Adrenal gland (tissue), 12 donors: ENCODE results near the gene ADAMTS7. TPM values are rescaled to one million over a fixed set of nuclear protein-coding genes. Genes with fewer than 3 reads are reported as not detected.
"Not testable (repeated sequence)": the region's sequence is repeated elsewhere in the genome, so short reads cannot be mapped to it uniquely, and the experiment has no call there.

Source experiments
- DNase-seq, 7 donors: peaks; one replicate each; pipeline ENCODE4 v3.0.0-alpha.2; 2019 to 2020
- H3K27ac ChIP-seq, 5 donors: fragments of 200-600 bp; sonication (generic) in 4 of 5; 1 replicate in 3 of 5; 2 replicates in 2 of 5; pipeline versions ENCODE4 v1.5.1 to v1.8.0; 2016 to 2020; ENCODE audit warnings: mild to moderate bottlenecking in 1 of 5
- H3K27me3 ChIP-seq: fragments of 200-600 bp; 2 replicates; pipeline ENCODE4 v1.8.0; 2021
- H3K36me3 ChIP-seq, 2 donors: fragments of 200-600 bp; replicated peaks in 1 of 2; 1 replicate in 1 of 2; 2 replicates in 1 of 2; pipeline versions ENCODE4 v1.5.1 to v1.8.0; 2018 to 2022
- H3K4me1 ChIP-seq, 2 donors: fragments of 200-600 bp; replicated peaks in 1 of 2; 1 replicate in 1 of 2; 2 replicates in 1 of 2; pipeline versions ENCODE4 v1.5.1 to v1.8.0; 2018 to 2021
- H3K4me3 ChIP-seq, 4 donors: fragments of 200-600 bp; sonication (generic) in 3 of 4; one replicate each; pipeline ENCODE4 v1.5.1; 2016 to 2018
- H3K9me3 ChIP-seq, 3 donors: fragments of 200-600 bp; sonication (generic) in 1 of 3; replicated peaks in 1 of 3; 1 replicate in 2 of 3; 2 replicates in 1 of 3; pipeline versions ENCODE4 v1.5.1 to v1.8.0; 2016 to 2021
- POLR2A ChIP-seq, 2 donors: fragments of 450-650 bp; IDR thresholded peaks; one replicate each; pipeline ENCODE4 v1.6.1; 2017; ENCODE audit warnings: antibody characterized with exemption in 2 of 2, mild to moderate bottlenecking in 2 of 2, moderate library complexity in 1 of 2
- WGBS, 4 donors: extraction: QIAGEN DNeasy Blood & Tissue Kit in 2 of 4; methylation state at CpG; one replicate each; pipeline versions ENCODE4 v1.1.5 to v1.1.7; 2013 to 2017; 5-methylcytosine and 5-hydroxymethylcytosine counted together
- intact Hi-C, 2 donors: fragments of 100-400 bp; cut with DNase I; formaldehyde crosslinking; loops; one replicate each; pipeline versions ENCODE4 v1.14.1 to v1.15.0; 2022 to 2023
- polyA plus RNA-seq, 3 donors: library from polyadenylated mRNA; stranded (reverse); fragments of 200-250 nt in 2 of 3; fragments of 350-450 nt in 1 of 3; fragmentation: Illumina TruSeq in 1 of 3; extraction: RNeasy Lipid Tissue Mini Kit (QIAGEN cat#74804) in 1 of 3; gene quantifications; one replicate each; pipeline ENCODE4 v1.2.3, GENCODE V29; 2013 to 2014
- total RNA-seq, 9 donors: library from RNA; depleted of rRNA in 4 of 9; stranded (reverse); fragments of >200 nt in 4 of 9; fragments of 120-200 nt in 1 of 9; fragmentation: NEBNext Ultra II Directional in 1 of 9; extraction: Animal tissue kit (Norgen Biotek cat#: 25700) in 1 of 9; gene quantifications; one replicate each; pipeline versions ENCODE4 v1.1.0 to v1.2.4, GENCODE V29; 2013 to 2023
- TF ChIP-seq, protein P1 (sequence below), 6 experiments: fragments of 450-650 bp in 4 of 6; fragments of 200-600 bp in 2 of 6; sonication (generic) in 1 of 6; IDR thresholded peaks; 1 replicate in 5 of 6; 2 replicates in 1 of 6; pipeline versions ENCODE4 v1.5.1 to v1.8.0; 2016 to 2021; ENCODE audit warnings: antibody characterized with exemption in 6 of 6, mild to moderate bottlenecking in 2 of 6, moderate library complexity in 1 of 6
- donor health status: healthy with polysubstance abuse.
- donor health status: Bipolar disorder and iron deficiency.
- donor health status: DM: yes; HTN: yes; CAD: no.
- donor health status: DM: no; HTN: no; CAD: no.
- donor health status: DM: no; HTN: no; CAD: no.
- donor health status: DM: yes; HTN: yes; CAD: no.

Gene ADAMTS7
- total and polyA plus RNA-seq, 12 donors, result 0.70 to 27.7 (median 10.0) TPM

DNA sequence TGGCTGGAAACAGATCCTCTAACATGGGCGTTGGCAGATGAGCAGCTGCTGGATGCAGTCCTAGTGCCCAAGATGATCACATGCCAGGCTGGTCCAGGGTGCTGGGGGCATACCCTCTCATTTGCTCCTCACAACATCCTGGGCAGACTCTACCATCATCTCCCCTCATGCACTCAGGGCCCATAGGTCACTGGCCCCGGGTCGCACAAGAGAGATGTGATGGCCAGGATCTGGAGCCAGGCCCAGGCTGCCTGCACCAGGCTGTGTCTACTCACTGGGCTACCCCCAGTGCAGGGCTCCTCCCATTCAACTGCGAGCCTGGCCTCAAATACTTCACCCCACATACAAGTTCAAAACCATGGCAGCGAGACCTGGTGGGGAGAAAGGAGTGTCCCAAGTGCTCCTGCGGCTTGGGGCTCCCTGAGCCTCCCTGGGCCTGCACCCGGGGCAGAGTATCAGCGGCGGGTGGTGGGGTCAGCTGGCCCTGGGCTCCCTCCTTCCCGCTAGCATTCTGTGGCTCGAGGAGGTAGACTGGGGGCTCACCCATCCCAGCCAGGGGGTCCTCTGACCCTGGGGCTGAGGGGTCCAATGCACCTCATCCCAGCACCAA, 32.0 kb downstream of the ADAMTS7 start:
- H3K27me3 ChIP-seq, H3K9me3 ChIP-seq, DNase-seq, H3K4me3 ChIP-seq, H3K4me1 ChIP-seq, H3K27ac ChIP-seq, H3K36me3 ChIP-seq, intact Hi-C loops: not testable (repeated sequence)
- WGBS, 4 donors, result 76 to 94% (median 86%) methylated on average over 3 to 11 of the region's 11 CpGs

DNA sequence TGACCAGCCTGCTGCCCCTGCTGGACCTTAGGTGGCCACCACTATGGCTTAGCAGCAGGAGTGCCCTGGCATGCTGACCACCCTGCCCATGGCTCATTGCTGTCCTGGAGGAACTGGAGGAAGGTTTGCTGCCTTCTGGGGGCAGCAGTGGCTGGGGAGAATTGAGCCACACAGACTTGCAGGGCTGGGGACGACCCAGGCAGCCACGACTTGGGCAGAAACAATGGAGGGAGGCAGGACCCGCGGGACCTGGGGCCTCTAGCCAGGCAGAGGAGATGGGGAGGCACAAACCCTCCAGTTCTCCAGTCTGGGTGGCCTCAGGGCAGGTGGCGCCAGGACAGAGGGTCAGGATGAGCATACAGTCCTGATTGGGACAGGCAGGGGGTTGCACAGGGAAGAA, 32.8 kb downstream of the ADAMTS7 start:
- no peaks in the 10 kb centered on the region for H3K27me3 ChIP-seq
- intact Hi-C loops, result no loop called here
- no peak overlapping the region for H3K4me3 ChIP-seq
- 56 to 95% (median 88%) methylated on average over 1 to 5 of the region's 5 CpGs for WGBS, 4 donors
- H3K27ac ChIP-seq, result no peak overlapping the region
- H3K4me1 ChIP-seq, result no peaks in the 10 kb centered on the region
- no peaks in the 10 kb centered on the region for H3K36me3 ChIP-seq
- H3K9me3 ChIP-seq, result no peaks in the 10 kb centered on the region
- TF ChIP-seq, protein P1, sequence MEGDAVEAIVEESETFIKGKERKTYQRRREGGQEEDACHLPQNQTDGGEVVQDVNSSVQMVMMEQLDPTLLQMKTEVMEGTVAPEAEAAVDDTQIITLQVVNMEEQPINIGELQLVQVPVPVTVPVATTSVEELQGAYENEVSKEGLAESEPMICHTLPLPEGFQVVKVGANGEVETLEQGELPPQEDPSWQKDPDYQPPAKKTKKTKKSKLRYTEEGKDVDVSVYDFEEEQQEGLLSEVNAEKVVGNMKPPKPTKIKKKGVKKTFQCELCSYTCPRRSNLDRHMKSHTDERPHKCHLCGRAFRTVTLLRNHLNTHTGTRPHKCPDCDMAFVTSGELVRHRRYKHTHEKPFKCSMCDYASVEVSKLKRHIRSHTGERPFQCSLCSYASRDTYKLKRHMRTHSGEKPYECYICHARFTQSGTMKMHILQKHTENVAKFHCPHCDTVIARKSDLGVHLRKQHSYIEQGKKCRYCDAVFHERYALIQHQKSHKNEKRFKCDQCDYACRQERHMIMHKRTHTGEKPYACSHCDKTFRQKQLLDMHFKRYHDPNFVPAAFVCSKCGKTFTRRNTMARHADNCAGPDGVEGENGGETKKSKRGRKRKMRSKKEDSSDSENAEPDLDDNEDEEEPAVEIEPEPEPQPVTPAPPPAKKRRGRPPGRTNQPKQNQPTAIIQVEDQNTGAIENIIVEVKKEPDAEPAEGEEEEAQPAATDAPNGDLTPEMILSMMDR (IDR thresholded peaks at IDR 0.05), result no peak
- no peak for TF ChIP-seq POLR2A (IDR thresholded peaks at IDR 0.05)
- DNase-seq, result no peak

DNA sequence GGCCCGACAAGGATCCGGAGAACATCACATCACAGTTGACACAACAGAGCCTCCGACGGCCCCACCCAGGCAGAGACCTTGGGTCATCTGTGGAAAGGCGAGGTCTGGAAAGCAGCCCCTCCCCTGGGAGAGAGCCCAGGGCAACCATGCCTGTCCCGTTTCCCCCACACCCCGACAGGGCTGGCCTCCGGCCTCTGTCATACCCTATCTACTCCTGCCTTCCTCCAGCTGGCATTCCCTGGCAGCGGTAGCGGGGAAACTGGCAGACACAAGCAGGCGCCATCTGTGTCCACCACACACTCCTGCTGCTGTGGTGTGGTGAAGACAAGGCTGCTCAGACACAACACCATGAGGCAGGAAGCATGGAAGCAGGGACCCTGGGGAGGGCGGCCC, 33.3 kb downstream of the ADAMTS7 start:
- H3K4me3 ChIP-seq, H3K4me1 ChIP-seq, intact Hi-C loops, DNase-seq, H3K27ac ChIP-seq, H3K9me3 ChIP-seq, H3K27me3 ChIP-seq, H3K36me3 ChIP-seq: not testable (repeated sequence)
- 71 to 92% (median 87%) methylated on average over 7 to 12 of the region's 12 CpGs for WGBS, 4 donors

DNA sequence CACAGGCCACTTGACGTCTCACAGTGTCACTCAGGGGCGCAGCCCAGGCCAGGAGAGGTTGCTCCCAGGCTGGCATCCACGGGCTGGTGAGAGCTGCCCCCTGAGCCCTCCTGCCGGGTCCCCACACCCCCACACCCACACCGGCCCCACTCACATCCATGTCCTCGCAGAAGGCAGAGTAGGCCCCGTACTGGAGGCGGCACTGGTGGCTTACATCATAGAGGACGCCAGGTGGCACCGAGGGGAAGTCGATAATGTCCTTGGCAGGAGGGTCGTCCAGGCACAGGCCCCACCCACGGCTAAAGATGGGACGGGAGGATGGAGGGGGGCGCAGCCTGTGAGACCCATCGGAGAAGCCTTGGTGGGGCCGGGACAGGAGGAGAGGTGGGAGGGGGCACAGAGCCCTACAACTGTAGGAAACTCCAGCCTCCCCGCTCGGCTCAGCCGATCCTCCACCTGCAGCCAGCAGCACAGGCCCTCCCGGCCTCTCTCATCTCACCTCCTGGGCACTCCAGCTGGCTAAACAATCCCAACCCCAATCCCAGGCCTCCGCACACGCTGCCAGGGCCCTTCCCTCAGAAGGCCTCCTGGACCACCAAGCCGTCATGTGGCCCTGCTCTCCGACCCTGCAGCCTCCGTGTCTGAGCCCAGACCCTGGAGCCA, 33.8 kb downstream of the ADAMTS7 start:
- H3K36me3 ChIP-seq, H3K4me1 ChIP-seq, H3K27ac ChIP-seq, H3K9me3 ChIP-seq, H3K4me3 ChIP-seq, H3K27me3 ChIP-seq, DNase-seq, intact Hi-C loops: not testable (repeated sequence)
- WGBS, 4 donors, result 81 to 88% (median 85%) methylated on average over 18 to 26 of the region's 26 CpGs

DNA sequence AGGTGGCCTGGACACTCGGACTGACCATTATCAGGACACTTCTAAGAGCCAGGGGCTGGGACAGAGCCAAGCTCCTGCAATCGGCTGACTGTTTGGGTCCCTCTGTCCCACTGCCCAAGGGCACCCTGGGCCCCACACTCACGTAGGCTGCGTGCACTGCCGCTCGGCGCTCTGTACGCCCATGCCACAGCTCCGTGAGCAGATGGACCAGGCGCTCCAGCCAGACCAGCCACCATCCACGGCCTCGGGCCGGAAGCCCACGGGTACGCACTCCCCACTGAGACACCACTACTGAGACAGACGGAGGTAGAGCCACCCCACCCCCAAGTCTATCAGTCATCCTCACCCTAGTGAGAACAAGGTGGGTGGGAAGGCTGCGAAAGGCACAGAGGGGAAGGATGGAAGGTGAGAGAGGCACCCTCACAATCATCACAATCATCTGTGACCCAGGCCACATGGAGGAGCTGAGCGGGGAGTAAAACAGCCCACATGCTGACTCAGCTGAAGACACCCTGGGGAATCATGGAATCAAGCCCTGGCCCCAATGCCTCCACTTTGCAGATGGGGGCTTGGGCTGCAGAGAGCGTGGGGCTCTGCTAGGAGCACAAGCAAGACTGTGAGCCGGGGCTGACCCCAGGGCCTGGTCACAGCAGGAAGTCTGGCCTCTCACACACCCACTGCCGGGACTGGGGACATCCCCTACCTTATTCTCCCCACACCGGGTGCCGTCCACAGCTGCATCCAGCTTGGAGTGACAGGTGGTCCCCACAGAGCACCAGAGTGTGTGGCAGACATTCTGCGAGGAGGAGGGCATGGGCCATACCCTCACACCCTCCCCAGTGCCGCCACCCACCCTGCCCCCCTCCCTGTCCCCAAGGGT, 35.0 kb downstream of the ADAMTS7 start:
- H3K4me3 ChIP-seq, H3K36me3 ChIP-seq, H3K27me3 ChIP-seq, H3K9me3 ChIP-seq, intact Hi-C loops, H3K27ac ChIP-seq, H3K4me1 ChIP-seq, DNase-seq: not testable (repeated sequence)
- WGBS, 4 donors, result 90 to 95% (median 92%) methylated on average over 10 to 25 of the region's 25 CpGs

DNA sequence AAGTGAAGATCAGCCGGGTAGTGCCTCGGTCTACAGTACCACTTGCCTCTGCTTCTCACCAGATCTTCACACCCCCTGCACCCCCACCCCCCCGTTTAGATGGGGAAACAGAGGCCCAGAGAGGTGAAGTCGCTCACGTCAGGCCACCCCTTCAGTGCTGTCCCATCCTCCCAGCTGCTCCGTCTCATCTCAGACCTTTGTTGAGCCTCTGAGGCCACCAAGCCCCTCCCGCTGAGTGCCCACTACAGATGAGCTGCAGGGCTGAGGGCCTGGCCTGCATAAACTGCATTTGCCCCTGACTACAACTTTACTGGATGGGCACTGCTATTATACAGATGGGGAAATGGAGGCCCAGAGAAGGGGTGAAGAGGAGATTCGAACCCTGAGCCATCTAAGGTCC, 35.8 kb downstream of the ADAMTS7 start:
- 78 to 94% (median 91%) methylated on average over 1 to 8 of the region's 8 CpGs; no CpG with 5 or more reads in 1 of the 4 donors for WGBS, 4 donors
- no peaks in the 10 kb centered on the region for H3K27me3 ChIP-seq
- intact Hi-C loops, result no loop called here

DNA sequence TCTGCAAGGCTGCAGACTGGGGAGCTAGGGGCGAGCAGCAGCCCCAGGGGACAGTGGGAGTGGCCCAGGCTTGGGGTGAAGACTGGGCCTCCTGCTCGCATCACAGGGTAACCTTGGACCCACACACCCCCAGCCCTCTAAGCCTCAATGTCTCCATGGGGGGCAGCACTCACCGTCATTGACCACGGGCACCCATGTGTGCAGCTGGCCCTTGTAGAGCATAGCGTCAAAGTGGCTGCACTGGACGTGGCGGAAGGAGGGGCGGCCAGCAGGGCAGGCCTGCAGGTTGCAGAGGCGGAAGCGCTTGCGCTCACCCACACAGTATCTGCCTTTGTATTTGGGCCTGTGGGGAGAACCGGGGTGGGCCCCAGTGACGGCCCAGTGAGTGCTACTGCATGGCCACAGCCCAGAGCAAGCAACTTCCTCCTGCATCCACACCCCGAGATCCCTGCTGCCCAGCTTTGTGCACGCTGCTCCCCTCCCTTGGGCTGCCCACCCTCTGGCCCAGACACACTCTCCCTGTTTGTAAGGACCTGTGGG, 36.7 kb downstream of the ADAMTS7 start:
- DNase-seq, intact Hi-C loops: not testable (repeated sequence)
- WGBS, 4 donors, result 92 to 100% (median 95%) methylated on average over 4 to 15 of the region's 15 CpGs

More for the DNA sequence above, 35.8 kb downstream of the ADAMTS7 start:
- no peak overlapping the region for H3K27ac ChIP-seq
- no peaks in the 10 kb centered on the region for H3K9me3 ChIP-seq
- H3K4me3 ChIP-seq, result no peak overlapping the region
- H3K36me3 ChIP-seq, result no peaks in the 10 kb centered on the region
- H3K4me1 ChIP-seq, result no peaks in the 10 kb centered on the region
- TF ChIP-seq, protein P1 (IDR thresholded peaks at IDR 0.05), result no peak
- no peak for TF ChIP-seq POLR2A (IDR thresholded peaks at IDR 0.05)
- DNase-seq, result no peak

DNA sequence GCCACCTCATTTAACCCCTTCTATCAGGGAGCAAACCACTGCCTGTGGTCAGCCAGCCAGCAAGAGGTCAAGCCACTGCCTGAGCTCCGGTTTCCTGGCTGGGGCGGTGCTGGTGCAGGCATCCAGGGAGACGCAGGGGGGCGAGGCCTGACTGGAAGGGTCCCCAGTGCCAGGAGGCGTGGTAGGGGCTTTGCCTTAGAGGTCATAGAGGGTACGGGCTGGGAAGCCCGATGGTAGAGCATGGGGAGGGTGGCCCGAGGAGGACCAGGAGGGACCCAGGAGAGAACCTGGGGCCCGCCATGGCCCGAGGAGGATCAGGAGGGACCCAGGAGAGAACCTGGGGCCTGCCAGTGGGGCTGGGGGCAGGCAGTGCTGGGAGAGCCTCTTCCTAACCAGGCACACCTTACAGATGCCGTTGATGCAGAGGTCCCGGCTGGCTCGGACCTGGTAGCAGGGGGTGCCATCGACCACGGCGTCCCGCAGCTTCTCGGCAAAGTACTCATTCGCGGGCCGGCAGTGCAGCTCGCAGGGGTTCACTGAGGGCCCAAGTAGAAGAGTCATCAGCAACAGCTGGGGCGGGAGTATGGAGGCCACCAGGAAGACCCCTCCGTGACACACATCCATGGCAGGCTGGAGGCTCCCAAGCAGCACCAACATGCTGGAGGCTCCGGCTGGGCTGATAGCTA, 37.4 kb downstream of the ADAMTS7 start:
- H3K27ac ChIP-seq, H3K36me3 ChIP-seq, H3K27me3 ChIP-seq, DNase-seq, H3K9me3 ChIP-seq, intact Hi-C loops, H3K4me1 ChIP-seq, H3K4me3 ChIP-seq: not testable (repeated sequence)
- 93 to 97% (median 96%) methylated on average over 10 to 25 of the region's 25 CpGs for WGBS, 4 donors

More for the DNA sequence above, 36.7 kb downstream of the ADAMTS7 start:
- H3K4me1 ChIP-seq, H3K4me3 ChIP-seq, H3K27me3 ChIP-seq, H3K9me3 ChIP-seq, H3K36me3 ChIP-seq, H3K27ac ChIP-seq: not testable (repeated sequence)
